ENCODE results near the gene ARHGEF26.

ARHGEF26 gene

GRCh38 chr3:154100556-154100955, 20.6 kb upstream of the ARHGEF26 start:
- no peak for TF ChIP-seq CTCF (IDR thresholded peaks at IDR 0.05; ENCODE audit: extremely low read depth, insufficient read depth, missing control alignments)
- DNase-seq (ENCODE audit: low spot score) = no peak
- in situ Hi-C loops (cut with MboI; ENCODE audit: low pct_unique_long_range_greater_than_20kb, low sequenced_read_pairs, unreplicated experiment) = no loop called here

GRCh38 chr3:154101250-154101649, 19.9 kb upstream of the ARHGEF26 start:
- no peak for DNase-seq (ENCODE audit: low spot score)
- in situ Hi-C loops (cut with MboI; ENCODE audit: low pct_unique_long_range_greater_than_20kb, low sequenced_read_pairs, unreplicated experiment) = no loop called here
- TF ChIP-seq CTCF (IDR thresholded peaks at IDR 0.05; ENCODE audit: extremely low read depth, insufficient read depth, missing control alignments) = no peak

GRCh38 chr3:154102225-154102624, 19.0 kb upstream of the ARHGEF26 start:
- in situ Hi-C loops (cut with MboI; ENCODE audit: low pct_unique_long_range_greater_than_20kb, low sequenced_read_pairs, unreplicated experiment) = no loop called here
- TF ChIP-seq CTCF (IDR thresholded peaks at IDR 0.05; ENCODE audit: extremely low read depth, insufficient read depth, missing control alignments) = no peak
- DNase-seq (ENCODE audit: low spot score) = no peak

GRCh38 chr3:154105218-154105975, 15.8 kb upstream of the ARHGEF26 start:
- no peak for TF ChIP-seq CTCF (IDR thresholded peaks at IDR 0.05; ENCODE audit: extremely low read depth, insufficient read depth, missing control alignments)
- DNase-seq (ENCODE audit: low spot score) = no peak
- in situ Hi-C loops (cut with MboI; ENCODE audit: low pct_unique_long_range_greater_than_20kb, low sequenced_read_pairs, unreplicated experiment) = no loop called here

- no peak for TF ChIP-seq CTCF (IDR thresholded peaks at IDR 0.05; ENCODE audit: extremely low read depth, insufficient read depth, missing control alignments)
- DNase-seq (ENCODE audit: low spot score) = no peak
- in situ Hi-C loops (cut with MboI; ENCODE audit: low pct_unique_long_range_greater_than_20kb, low sequenced_read_pairs, unreplicated experiment) = no loop called here
These were observed 9.7 kb upstream of the ARHGEF26 start for GRCh38 chr3:154111365-154111935.

GRCh38 chr3:154112146-154112852, 8.9 kb upstream of the ARHGEF26 start:
- DNase-seq (ENCODE audit: low spot score) = no peak
- TF ChIP-seq CTCF (IDR thresholded peaks at IDR 0.05; ENCODE audit: extremely low read depth, insufficient read depth, missing control alignments) = no peak
- in situ Hi-C loops (cut with MboI; ENCODE audit: low pct_unique_long_range_greater_than_20kb, low sequenced_read_pairs, unreplicated experiment) = no loop called here
